GM19452 (cell line): ENCODE results near the gene CD70.
"Not testable (repeated sequence)": the region's sequence is repeated elsewhere in the genome, so short reads cannot be mapped to it uniquely, and the experiment has no call there.

Source experiments
- ATAC-seq: cut with Tn5 transposase; IDR thresholded peaks from one replicate; pipeline ENCODE4 v1.9.1; 2021; ENCODE audit not compliant: unreplicated experiment

Gene CD70

GRCh38 chr19:6572217-6572616 lies 18.7 kb downstream of the CD70 start:
- no peak for ATAC-seq

- no peak for ATAC-seq
Measured at GRCh38 chr19:6571167-6571566, 19.8 kb downstream of the CD70 start.

- no peak for ATAC-seq
Measured at GRCh38 chr19:6570764-6571163, 20.2 kb downstream of the CD70 start.

GRCh38 chr19:6568816-6569215 lies 22.1 kb downstream of the CD70 start:
- ATAC-seq, result no peak

- ATAC-seq, result no peak
Measured at GRCh38 chr19:6568010-6568526, 22.9 kb downstream of the CD70 start.

- ATAC-seq, result not testable (repeated sequence)
Measured at GRCh38 chr19:6566727-6567126, 24.2 kb downstream of the CD70 start.

GRCh38 chr19:6564393-6564792 lies 26.6 kb downstream of the CD70 start:
- ATAC-seq, result no peak

- ATAC-seq, result not testable (repeated sequence)
Measured at GRCh38 chr19:6562437-6562836, 28.5 kb downstream of the CD70 start.

GRCh38 chr19:6556480-6557195 lies 34.3 kb downstream of the CD70 start:
- ATAC-seq, result no peak

- no peak for ATAC-seq
Measured at GRCh38 chr19:6556043-6556449, 34.9 kb downstream of the CD70 start.

GRCh38 chr19:6551607-6552450 lies 39.1 kb downstream of the CD70 start:
- no peak for ATAC-seq

- no peak for ATAC-seq
Measured at GRCh38 chr19:6551091-6551490, 39.9 kb downstream of the CD70 start.

GRCh38 chr19:6550679-6551078 lies 40.3 kb downstream of the CD70 start:
- ATAC-seq, result not testable (repeated sequence)

- peak; percentile 55 for ATAC-seq
Measured at GRCh38 chr19:6543866-6544347, 47.0 kb downstream of the CD70 start.

- ATAC-seq, result no peak
Measured at GRCh38 chr19:6540918-6541689, 49.8 kb downstream of the CD70 start.

- ATAC-seq, result no peak
Measured at GRCh38 chr19:6539514-6539913, 51.4 kb downstream of the CD70 start.
